ENCODE measurements around the gene PMS1.

GRCh38 chr2:189783451-189783926, 761 bp upstream of the PMS1 start:
- TF ChIP-seq, protein P1, sequence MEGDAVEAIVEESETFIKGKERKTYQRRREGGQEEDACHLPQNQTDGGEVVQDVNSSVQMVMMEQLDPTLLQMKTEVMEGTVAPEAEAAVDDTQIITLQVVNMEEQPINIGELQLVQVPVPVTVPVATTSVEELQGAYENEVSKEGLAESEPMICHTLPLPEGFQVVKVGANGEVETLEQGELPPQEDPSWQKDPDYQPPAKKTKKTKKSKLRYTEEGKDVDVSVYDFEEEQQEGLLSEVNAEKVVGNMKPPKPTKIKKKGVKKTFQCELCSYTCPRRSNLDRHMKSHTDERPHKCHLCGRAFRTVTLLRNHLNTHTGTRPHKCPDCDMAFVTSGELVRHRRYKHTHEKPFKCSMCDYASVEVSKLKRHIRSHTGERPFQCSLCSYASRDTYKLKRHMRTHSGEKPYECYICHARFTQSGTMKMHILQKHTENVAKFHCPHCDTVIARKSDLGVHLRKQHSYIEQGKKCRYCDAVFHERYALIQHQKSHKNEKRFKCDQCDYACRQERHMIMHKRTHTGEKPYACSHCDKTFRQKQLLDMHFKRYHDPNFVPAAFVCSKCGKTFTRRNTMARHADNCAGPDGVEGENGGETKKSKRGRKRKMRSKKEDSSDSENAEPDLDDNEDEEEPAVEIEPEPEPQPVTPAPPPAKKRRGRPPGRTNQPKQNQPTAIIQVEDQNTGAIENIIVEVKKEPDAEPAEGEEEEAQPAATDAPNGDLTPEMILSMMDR (conservative IDR thresholded peaks at IDR 0.05; ENCODE audit: low read depth in 2 of 2), result no peak
- TF ChIP-seq EZH2 (IDR thresholded peaks at IDR 0.05; ENCODE audit: low read depth, unreplicated experiment) (no peak), REST (IDR thresholded peaks at IDR 0.05; ENCODE audit: unreplicated experiment) (no peak)
